Cardiac fibroblast (primary cell): ENCODE measurements around the gene MIS18A.
A peak's percentile ranks its signal among the peaks of the same experiment; 100 is the strongest.

Source experiments
- DNase-seq, 2 donors: peaks; one replicate each; pipeline versions ENCODE4 v3.0.0 to v3.0.0-alpha.2; 2010; ENCODE audit warnings: low read depth in 2 of 2
- H3K4me3 ChIP-seq, 2 donors: replicated peaks in 1 of 2; 1 replicate in 1 of 2; 2 replicates in 1 of 2; pipeline ENCODE4 v1.5.1; 2011; ENCODE audit warnings: low read depth in 2 of 2, low read length in 2 of 2, mild to moderate bottlenecking in 2 of 2, moderate library complexity in 1 of 2
- TF ChIP-seq, protein P1 (sequence below): IDR thresholded peaks from one replicate; pipeline ENCODE4 v1.5.1; 2011; ENCODE audit warnings: low read depth, mild to moderate bottlenecking, low read length, inconsistent platforms

Gene MIS18A

DNA sequence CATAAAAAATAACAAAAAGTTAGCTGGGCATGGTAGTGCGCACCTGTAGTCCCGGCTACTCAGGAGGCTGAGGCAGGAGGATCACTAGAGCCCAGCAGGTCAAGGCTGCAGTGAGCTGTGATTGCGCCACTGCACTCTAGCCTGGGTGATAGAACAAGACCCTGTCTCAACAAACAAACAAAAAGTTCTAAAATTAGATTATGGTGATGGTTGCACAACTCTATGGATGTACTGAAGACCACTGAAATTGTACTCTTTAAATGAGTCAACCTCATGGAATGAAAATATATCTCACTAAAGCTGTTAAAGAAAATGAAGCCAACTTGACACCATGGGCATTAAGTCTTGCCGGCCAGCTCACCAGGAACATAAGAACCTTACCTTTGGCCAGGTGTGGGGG is 28.9 kb upstream of the MIS18A start:
- TF ChIP-seq, protein P1, sequence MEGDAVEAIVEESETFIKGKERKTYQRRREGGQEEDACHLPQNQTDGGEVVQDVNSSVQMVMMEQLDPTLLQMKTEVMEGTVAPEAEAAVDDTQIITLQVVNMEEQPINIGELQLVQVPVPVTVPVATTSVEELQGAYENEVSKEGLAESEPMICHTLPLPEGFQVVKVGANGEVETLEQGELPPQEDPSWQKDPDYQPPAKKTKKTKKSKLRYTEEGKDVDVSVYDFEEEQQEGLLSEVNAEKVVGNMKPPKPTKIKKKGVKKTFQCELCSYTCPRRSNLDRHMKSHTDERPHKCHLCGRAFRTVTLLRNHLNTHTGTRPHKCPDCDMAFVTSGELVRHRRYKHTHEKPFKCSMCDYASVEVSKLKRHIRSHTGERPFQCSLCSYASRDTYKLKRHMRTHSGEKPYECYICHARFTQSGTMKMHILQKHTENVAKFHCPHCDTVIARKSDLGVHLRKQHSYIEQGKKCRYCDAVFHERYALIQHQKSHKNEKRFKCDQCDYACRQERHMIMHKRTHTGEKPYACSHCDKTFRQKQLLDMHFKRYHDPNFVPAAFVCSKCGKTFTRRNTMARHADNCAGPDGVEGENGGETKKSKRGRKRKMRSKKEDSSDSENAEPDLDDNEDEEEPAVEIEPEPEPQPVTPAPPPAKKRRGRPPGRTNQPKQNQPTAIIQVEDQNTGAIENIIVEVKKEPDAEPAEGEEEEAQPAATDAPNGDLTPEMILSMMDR: no peak
- peak; percentile 27 to 41 for DNase-seq
- no peak overlapping the region for H3K4me3 ChIP-seq

DNA sequence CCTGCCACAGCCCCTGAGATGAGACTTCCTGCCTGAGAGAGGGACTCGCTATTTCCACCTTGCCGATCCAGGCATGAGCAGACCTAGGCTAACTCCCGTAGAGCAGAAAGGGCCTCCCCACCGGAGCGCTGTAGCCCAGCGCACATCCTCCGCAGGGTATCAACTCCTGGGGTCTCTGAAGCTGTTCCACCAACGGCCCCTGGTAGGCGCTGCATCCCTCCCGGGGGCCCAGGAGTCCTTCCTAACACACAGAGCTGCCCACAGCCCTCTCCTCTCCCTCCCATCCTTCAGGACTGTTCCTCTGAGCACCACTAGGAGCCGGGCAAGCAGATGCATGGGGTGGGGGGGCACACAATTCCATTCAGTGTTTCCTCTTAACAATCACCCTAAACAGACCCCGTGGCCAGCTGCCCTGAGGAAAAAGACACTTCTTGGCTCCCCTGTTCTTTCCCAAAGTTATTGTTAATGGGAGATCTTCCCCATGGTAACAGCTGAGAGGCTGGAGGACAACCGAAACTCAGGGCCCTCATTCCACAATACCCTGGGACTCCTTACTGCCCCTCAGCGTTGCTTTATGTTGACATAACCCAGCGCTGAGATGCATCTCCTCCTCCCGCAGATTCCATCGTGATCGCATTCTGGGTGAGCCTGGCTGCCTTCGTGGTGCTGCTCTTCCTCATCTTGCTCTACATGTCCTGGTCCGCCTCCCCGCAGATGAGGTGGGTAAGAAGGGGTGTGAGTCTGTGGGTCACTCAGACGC is 27.4 kb upstream of the MIS18A start:
- H3K4me3 ChIP-seq: no peak overlapping the region
- DNase-seq: peak in 1 of 2 donors; percentile 8
- TF ChIP-seq, protein P1: peak; percentile 34

- no peak for DNase-seq
- no peak overlapping the region for H3K4me3 ChIP-seq
- TF ChIP-seq, protein P1: no peak
Measured at GRCh38 chr21:32304998-32305397, 26.1 kb upstream of the MIS18A start.

GRCh38 chr21:32303385-32303784 is 24.5 kb upstream of the MIS18A start:
- TF ChIP-seq, protein P1: no peak
- no peak for DNase-seq
- H3K4me3 ChIP-seq: no peak overlapping the region

DNA sequence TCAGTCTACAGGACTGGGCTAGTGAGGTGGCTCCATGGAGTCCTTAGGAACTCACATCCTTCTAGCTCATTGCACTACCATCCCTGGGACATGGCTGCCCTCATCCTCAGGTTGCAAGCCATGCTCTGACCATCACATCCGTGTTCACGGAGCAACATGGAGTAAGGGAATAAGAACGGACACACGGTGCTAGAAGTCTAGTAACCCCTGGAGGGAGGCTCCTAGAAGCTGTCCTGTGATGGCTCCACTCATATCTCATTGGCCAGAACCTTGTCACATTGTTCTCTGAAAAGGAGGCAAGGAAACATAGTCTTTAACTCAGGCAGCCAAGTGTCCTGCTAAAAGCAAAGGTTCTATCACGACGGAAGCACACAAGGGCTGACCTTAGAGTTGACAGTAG is 23.7 kb upstream of the MIS18A start:
- DNase-seq: no peak
- H3K4me3 ChIP-seq: no peak overlapping the region
- TF ChIP-seq, protein P1: no peak

DNA sequence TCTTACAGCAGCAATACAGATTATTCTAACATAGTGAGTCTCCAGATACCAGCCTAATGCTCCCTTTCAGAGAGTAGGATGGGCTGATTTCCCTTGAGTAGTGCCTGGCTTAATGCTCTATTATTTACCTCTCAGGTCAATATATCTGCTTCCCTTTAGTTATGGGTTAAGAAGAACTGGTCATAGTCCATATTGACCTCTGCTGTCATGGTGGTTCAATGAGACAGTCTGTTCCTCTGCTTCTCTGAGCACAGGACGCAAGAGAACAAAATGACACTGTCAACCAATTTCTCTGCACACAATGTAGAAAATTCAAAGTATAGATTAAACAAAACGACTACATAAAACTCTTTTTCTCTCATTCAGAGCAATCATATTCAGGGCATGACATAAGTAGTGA is 22.7 kb upstream of the MIS18A start:
- TF ChIP-seq, protein P1: no peak
- no peak overlapping the region for H3K4me3 ChIP-seq
- no peak for DNase-seq
